Upper lobe of left lung (tissue), 4 donors: Measurements from ENCODE around the gene STX8.
A peak's percentile ranks its signal among the peaks of the same experiment; 100 is the strongest.

ENCODE experiments used
- EP300 ChIP-seq, 4 donors: sonication (generic); formaldehyde crosslinking; IDR thresholded peaks; one replicate each; pipeline ENCODE4 v1.5.1; 2017; ENCODE audit warnings: antibody characterized with exemption in 4 of 4, control low read depth in 2 of 4
- POLR2A ChIP-seq, 4 donors: fragments of 450-650 bp; IDR thresholded peaks; one replicate each; pipeline ENCODE4 v1.5.1; 2016 to 2017; ENCODE audit warnings: antibody characterized with exemption in 4 of 4, mild to moderate bottlenecking in 2 of 4
- POLR2AphosphoS5 ChIP-seq, 2 donors: sonication (generic); formaldehyde crosslinking; IDR thresholded peaks; one replicate each; pipeline ENCODE4 v1.5.1; 2017; ENCODE audit warnings: antibody characterized with exemption in 2 of 2
- TF ChIP-seq, protein P1 (sequence below), 6 experiments: fragments of 450-650 bp in 4 of 6; fragments of 200-600 bp in 2 of 6; sonication (generic) in 2 of 6; IDR thresholded peaks; one replicate each; pipeline ENCODE4 v1.5.1; 2016 to 2019; ENCODE audit warnings: antibody characterized with exemption in 6 of 6

DNA sequence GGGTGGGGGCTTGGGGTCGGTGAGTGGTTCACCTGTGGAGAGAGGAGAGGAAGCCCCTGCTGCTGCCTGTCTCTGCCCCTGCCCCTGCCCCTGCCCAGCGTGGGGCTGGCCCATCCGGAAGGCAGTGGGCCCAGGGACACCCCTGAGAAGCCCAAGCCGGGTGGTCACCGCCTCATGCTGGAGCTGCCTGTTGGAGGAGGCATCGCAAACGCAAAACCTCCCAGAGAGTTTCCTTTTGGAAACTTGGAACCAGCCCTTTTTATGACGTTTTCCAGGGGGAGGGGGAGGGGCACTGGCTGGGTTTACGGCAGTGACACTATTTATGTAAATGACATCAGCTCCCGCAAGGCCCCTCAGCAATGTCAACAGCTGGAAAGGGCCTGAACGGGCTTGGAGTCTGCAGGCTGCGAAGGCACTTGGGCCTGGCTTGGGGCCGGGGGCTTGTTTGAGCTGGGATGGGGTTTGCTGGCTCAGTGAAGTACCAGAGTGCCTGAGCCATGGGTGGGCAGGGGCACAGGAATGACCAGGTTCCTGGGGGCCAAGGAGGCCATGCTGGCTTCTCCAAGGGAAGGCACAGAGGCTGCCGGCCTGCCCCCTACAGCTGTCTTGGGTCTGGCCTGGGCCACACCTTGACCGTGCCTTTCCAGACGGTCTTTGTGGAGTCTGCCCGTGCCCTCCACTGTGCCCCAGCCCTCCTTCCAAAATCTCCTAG lies 334.8 kb downstream of the STX8 start:
- TF ChIP-seq, protein P1, sequence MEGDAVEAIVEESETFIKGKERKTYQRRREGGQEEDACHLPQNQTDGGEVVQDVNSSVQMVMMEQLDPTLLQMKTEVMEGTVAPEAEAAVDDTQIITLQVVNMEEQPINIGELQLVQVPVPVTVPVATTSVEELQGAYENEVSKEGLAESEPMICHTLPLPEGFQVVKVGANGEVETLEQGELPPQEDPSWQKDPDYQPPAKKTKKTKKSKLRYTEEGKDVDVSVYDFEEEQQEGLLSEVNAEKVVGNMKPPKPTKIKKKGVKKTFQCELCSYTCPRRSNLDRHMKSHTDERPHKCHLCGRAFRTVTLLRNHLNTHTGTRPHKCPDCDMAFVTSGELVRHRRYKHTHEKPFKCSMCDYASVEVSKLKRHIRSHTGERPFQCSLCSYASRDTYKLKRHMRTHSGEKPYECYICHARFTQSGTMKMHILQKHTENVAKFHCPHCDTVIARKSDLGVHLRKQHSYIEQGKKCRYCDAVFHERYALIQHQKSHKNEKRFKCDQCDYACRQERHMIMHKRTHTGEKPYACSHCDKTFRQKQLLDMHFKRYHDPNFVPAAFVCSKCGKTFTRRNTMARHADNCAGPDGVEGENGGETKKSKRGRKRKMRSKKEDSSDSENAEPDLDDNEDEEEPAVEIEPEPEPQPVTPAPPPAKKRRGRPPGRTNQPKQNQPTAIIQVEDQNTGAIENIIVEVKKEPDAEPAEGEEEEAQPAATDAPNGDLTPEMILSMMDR (IDR thresholded peaks at IDR 0.05), result no peak
- TF ChIP-seq POLR2AphosphoS5 (IDR thresholded peaks at IDR 0.05) (peak in 1 of 2 donors; percentile 53), POLR2A (IDR thresholded peaks at IDR 0.05) (peak in 1 of 4 donors; percentile 10), EP300 (IDR thresholded peaks at IDR 0.05) (no peak)
